ENCODE measurements around the gene MFAP5. TPM values are rescaled to one million over a fixed set of nuclear protein-coding genes. Genes with fewer than 3 reads are reported as not detected.

Gene MFAP5
- total and polyA plus RNA-seq, 2 of the 4 experiments (the other 2 are of a cell fraction): 0.90 to 1.9 TPM

- H2BK5ac ChIP-seq (ENCODE audit: low read depth, low read length, poor library complexity, severe bottlenecking): no peak overlapping the region
- H3K9me1 ChIP-seq (ENCODE audit: insufficient read depth, low read length): no peaks in the 10 kb centered on the region
- no peak for DNase-seq
- H4K5ac ChIP-seq (ENCODE audit: low read depth, low read length): no peak overlapping the region
- no peak overlapping the region for H3K14ac ChIP-seq (replicated peaks; ENCODE audit: low read depth, low read length)
- dilution Hi-C loops (cut with HindIII; ENCODE audit: low sequenced_read_pairs, unreplicated experiment) (no loop called here), in situ Hi-C loops (cut with MboI; ENCODE audit: low sequenced_read_pairs) (no loop called here), intact Hi-C loops (cut with micrococcal nuclease) (no loop called here)
- H3K4me2 ChIP-seq (ENCODE audit: low read depth, low read length): no peak overlapping the region
- POLR2A ChIA-PET (ENCODE audit: unreplicated experiment): no interaction called here
- no peak overlapping the region for H2BK15ac ChIP-seq (ENCODE audit: low read depth, low read length)
- no CpG with 5 or more reads among the region's 5 CpGs for WGBS, 2 experiments (ENCODE audit: extremely low coverage in 2 of 2, insufficient read length in 1 of 2)
- H4K91ac ChIP-seq (ENCODE audit: insufficient read depth, low read depth, low read length): no peak overlapping the region
- no peak overlapping the region for H3K4ac ChIP-seq (ENCODE audit: low read depth, low read length)
- no peaks in the 10 kb centered on the region for H3K9me3 ChIP-seq (ENCODE audit: control insufficient read depth, insufficient read depth, low read length)
- H4K8ac ChIP-seq (ENCODE audit: low read depth in 2 of 2, low read length in 2 of 2): no peak overlapping the region
- no peak overlapping the region for H3K9ac ChIP-seq (ENCODE audit: low read depth, low read length)
- H2AK9ac ChIP-seq (replicated peaks; ENCODE audit: low read depth, low read length, poor library complexity): no peak overlapping the region
- H3K56ac ChIP-seq (ENCODE audit: extremely low read depth, insufficient read depth, low read length): no peak overlapping the region
- BruUV-seq (replicated peaks): no TSS peak
- CTCF ChIA-PET: interaction anchor here (0.6 to 1.1 kb wide), 3 partner anchors 13 to 165 kb away, joined by 3 to 5 read pairs (median 3); no protein-coding TSS in a partner anchor
- H4K20me1 ChIP-seq (ENCODE audit: insufficient read depth, low read length): no peaks in the 10 kb centered on the region
- H2AFZ ChIP-seq (replicated peaks; ENCODE audit: low read length, poor library complexity): no peak overlapping the region
- H3K36me3 ChIP-seq (ENCODE audit: control insufficient read depth, insufficient read depth, low read length): no peaks in the 10 kb centered on the region
- no peaks in the 10 kb centered on the region for H3K4me1 ChIP-seq (ENCODE audit: control insufficient read depth, insufficient read depth, low read length)
- H3K79me1 ChIP-seq (ENCODE audit: low read depth in 1 of 2, low read length in 2 of 2): no peaks in the 10 kb centered on the region
- no peaks in the 10 kb centered on the region for H3K27me3 ChIP-seq (ENCODE audit: control insufficient read depth, insufficient read depth, low read length)
- H2BK120ac ChIP-seq (ENCODE audit: low read depth, low read length): no peak overlapping the region
- no peak overlapping the region for H2AK5ac ChIP-seq (ENCODE audit: low read depth, low read length)
- no peak for ATAC-seq (ENCODE audit: low read depth)
- no peak for TF ChIP-seq CHD1 (IDR thresholded peaks at IDR 0.05; ENCODE audit: low read depth, low read length)
- no peak for TF ChIP-seq MAZ (IDR thresholded peaks at IDR 0.05; ENCODE audit: borderline replicate concordance, low read depth, low read length)
- no peak for TF ChIP-seq USF2 (IDR thresholded peaks at IDR 0.05; ENCODE audit: low read depth, low read length)
- TF ChIP-seq RFX5 (IDR thresholded peaks at IDR 0.05; ENCODE audit: low read depth, low read length): no peak
- TF ChIP-seq MXI1 (IDR thresholded peaks at IDR 0.05; ENCODE audit: borderline replicate concordance, low read depth, low read length): no peak
- TF ChIP-seq RAD21 (IDR thresholded peaks at IDR 0.05; ENCODE audit: low read length): no peak
- no peak for TF ChIP-seq ELK1 (IDR thresholded peaks at IDR 0.05; ENCODE audit: borderline replicate concordance, low read depth, low read length)
- no peak for TF ChIP-seq CEBPB (IDR thresholded peaks at IDR 0.05; ENCODE audit: low read depth, low read length)
- no peak for TF ChIP-seq POLR2A (IDR thresholded peaks at IDR 0.05; ENCODE audit: low read depth, low read length)
- no peak for TF ChIP-seq BHLHE40 (IDR thresholded peaks at IDR 0.05; ENCODE audit: low read depth, low read length)
- H2BK20ac ChIP-seq (ENCODE audit: low read depth, low read length): no peak overlapping the region
- H3K18ac ChIP-seq (ENCODE audit: low read depth, low read length): no peak overlapping the region
- H3K27ac ChIP-seq (ENCODE audit: insufficient read depth, low read length): no peak overlapping the region
- H3K4me3 ChIP-seq (ENCODE audit: insufficient read depth, low read depth, low read length): no peak overlapping the region
- no peak overlapping the region for H3K23ac ChIP-seq (ENCODE audit: low read depth, low read length)
Observed at GRCh38 chr12:8644345-8645248, 18.0 kb downstream of the MFAP5 start.
